ENCODE data around the gene ATP1A2.

Gene ATP1A2

GRCh38 chr1:160115545-160116282, at the start of gene ATP1A2:
Gene ATP1A2 (plus strand): TSS chr1:160115759. CDS start chr1:160115862, 103 bp downstream.
- no peak for DNase-seq (ENCODE audit: low read depth)

GRCh38 chr1:160066829-160067745, 48.5 kb upstream of the ATP1A2 start:
- DNase-seq (ENCODE audit: low read depth): no peak

DNA sequence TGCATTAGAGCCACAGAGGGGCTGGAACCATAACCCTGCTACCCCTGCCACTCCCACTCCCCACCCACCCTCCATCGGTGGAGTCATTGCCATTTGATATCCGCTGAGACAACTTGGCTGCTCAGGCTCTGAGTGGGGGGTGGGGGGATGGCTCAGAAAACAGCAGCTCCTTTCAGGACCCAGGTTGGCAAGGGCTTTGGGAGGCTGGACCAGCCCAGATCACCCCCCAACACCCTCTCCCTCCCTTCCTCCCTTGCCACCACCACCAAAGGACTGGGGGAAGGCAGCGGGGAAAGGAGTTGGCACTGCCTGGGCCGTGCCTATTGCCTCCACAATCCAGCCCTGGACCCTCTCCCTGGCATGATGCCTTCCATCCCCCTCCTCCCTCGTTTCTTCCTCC, 47.3 kb upstream of the ATP1A2 start:
- DNase-seq (ENCODE audit: low read depth): no peak

DNA sequence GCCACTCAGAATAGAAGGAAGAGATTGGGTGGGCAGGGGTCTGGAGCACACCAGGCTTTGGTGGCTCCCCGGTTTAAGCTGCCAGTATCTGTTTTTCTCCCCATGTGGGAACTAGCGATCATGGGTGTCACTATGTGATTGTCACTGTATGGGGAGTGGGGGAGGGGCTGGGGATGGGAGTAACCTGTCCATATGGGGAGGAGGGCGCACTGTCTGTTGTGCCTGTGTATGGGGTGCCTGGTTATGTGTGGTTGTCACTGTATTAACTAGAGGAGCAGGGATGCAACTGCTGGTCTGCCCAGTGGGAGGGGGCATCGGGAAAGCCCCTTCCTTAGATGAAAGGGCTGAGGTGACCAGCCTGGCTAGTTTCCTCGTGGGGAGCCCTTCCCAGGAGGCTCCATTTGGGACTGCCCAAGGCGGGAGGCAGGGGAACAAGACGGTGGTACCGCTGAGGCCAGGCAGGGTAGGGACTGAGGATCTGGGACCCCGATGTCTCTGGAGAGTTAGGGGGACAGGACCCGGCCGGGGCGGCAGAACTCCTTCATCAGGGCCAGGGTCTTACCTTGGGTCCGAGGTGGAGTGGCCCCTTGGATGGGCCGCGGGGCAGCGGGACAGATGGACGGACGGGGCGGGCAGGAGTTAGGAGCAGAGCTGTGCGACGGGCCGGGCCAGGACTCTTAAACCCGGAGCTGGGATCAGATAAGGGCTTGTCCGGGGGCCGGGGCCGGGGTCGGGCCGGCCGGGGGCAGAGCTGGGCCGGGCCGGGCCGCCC, 45.9 kb upstream of the ATP1A2 start, which contains the start of gene KCNJ10:
KCNJ10 (minus strand) TSS at position 701 of the 772 bp plus-strand sequence. CDS start 27,628 bp downstream, outside the sequence.
- DNase-seq (ENCODE audit: low read depth): no peak

DNA sequence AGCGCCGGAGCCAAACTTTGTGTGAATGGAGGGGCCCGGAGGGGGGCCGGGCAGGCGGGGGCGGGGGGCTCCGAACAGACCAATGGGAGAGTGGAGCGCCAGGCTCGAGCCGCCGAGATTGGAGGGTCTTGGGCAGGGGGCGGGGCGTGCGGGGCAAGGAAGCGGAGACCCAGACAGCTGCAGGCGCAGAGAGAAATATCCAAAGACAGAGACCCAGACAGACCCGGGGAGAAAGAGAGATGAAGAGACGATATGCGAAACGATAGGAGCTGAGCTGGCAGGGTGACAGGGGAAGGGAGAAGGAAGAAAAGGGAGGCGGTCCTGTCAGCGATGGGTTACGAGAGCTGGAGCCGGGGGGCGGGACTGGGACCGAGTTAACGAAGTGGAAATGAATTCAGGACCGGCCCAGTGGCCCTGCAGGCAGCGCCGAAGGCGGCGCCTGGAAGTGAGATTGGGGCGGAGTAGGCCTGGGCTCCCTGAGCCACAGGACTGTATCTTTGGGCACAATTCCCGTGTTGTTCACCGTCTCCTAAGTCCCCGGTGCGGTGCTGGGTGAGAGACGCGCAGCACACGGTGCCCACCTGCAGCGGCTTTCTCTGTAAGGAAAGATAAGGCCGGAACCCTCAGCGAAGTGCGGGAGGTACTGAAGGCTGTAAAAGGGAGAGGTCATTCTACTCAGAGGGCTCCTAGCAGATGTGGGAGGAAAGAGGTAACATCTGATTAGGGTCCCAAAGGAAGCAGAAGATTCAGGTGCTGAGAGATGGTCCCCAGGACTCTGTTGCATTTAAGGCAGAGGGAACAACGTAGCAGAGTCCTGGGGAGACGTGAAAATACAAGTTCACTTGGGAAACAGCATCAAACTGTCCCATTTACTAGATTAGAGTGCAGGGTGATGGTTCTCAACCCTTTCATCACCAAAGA, 45.1 kb upstream of the ATP1A2 start:
- DNase-seq (ENCODE audit: low read depth): no peak

GRCh38 chr1:160071289-160071688, 44.3 kb upstream of the ATP1A2 start:
- no peak for DNase-seq (ENCODE audit: low read depth)

DNA sequence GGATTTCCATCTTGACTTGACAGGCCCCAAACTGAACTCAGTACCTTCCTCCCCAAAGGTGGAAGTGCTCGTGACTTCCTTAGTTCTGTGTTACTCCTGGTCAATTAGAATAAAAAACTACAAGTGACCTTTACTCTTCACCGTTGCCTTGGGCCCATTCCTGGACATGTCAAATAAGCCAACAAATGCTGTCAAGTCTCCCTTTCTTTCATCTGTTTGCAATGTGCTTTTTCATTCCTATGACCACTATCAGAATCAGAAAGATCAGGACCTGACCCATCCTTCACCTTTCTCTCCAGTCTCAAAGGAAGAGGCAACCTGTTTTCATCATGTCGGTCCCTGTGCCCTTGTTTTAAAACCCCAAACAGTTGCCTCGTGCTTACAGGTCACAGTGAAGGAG, 40.7 kb upstream of the ATP1A2 start:
- no peak for DNase-seq (ENCODE audit: low read depth)

DNA sequence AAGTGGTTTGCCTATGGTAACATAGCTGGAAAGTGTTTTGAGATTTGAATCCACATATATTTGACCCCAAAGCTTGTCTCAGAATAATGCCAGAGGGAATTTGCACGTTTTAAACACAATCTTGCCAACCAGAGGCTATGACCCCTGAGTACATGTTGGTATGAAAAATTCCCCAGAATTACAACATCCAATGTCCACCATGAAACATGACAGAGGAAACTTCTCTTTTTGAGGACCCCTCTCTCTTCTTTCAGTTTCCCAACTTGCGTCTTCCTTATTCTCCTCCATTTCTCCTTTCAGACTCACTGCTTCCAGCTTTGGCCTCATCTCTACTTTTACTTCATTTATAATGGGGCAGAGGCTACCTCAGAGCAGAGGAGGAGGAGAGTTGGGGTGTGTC, 39.7 kb upstream of the ATP1A2 start:
- no peak for DNase-seq (ENCODE audit: low read depth)

DNA sequence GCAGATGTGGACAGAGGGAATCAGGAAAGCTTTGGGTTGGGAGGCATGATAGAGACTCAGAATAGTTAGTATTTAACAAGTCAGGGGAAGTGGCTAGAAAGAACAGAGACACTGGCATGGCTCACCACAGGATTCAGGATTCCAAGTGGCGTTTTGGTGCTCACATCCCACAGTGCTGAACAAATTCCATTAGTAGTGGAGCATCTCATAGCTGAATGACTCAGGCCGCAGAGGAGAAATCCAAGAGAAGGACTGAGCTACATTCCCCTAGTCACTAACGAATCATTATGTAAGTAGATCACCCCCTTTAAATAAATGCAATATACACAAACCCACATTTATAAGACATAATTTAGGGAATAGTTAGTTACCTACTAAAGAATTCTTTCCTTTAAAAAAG, 39.3 kb upstream of the ATP1A2 start:
- DNase-seq (ENCODE audit: low read depth): no peak

- DNase-seq (ENCODE audit: low read depth): no peak
Measured at GRCh38 chr1:160077486-160077885, 38.1 kb upstream of the ATP1A2 start.

DNA sequence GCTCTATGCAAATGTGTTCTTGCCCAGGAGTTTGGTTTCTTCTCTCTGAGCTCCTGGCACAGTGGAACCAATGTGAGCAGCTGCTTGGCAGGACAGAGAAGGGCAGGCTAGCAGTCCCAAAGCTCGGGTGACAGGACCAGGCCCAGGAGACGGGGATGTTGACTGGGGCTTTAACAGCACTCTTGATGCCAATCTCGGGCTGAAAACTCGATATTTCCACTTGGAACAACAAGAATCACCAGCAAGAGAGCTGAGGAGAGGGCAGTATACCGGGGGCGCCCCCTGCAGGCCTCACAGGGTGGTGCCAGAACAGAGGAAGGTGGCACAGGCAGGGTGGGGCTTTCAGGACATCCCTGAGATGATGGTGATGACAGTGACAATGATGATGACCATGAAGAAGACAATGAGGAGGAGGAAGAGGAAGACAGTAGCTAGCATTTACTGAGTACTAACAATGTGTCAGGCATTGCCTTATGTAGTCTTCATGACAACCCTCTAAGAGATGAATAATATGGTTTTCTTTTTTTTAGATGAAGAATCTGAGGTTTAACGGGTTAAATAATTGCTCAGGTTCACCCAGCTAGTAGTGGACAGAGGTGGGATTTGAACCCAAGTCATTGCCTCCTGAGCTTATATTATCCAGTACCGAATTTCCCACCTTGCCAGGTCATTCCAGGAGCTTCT, 36.9 kb upstream of the ATP1A2 start:
- no peak for DNase-seq (ENCODE audit: low read depth)

DNA sequence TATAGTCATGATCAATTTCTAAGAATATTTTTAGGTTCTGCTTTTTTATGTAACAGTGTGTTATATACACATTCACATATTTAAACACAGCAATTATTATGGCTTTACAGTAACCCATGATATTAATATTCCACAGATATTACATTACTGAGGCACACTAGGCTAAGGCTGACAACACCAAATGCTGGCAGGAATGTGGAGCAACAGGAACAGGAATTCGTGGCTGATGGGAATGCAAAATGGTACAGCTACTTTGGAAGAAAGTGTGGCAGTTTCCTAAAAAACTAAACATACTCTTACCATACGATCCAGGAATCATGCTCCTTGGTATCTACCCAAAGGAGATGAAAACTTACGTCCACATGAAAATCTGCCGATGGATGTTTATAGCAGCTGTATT, 36.1 kb upstream of the ATP1A2 start:
- DNase-seq (ENCODE audit: low read depth): no peak

GRCh38 chr1:160080381-160081100, 35.0 kb upstream of the ATP1A2 start:
- no peak for DNase-seq (ENCODE audit: low read depth)

DNA sequence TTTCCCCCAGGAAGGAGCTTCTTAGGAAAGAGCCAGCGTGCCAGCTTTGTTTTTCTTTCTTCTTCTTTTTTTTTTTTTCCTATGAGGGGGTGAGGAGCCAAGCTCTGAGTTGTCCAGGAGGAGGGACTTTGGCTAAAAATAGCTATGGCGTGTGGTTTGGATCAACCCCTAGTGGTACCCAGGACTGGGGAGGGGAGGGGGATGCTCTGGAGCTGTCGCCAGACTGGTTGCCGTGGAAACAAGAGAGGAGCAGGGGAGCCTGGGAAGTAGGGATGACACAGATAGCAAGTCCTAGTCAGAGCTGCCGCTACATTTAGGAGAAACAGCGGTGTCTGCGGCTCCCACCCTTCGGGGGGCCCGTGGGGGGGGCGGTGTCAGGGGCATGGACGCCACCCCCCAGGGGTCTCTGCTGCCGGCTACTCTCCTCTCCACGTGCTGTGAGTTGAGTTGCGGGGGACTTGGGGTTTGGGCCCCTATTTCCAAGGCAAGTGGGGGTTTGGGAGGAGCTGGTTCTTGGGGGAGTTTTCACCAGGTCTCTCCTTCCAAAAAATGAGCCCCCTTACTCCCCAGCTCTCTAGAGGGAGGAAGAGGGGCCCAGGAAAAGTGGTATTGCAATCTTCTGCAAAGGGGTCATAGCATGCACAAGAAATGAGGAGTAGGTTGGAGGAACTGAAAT, 34.2 kb upstream of the ATP1A2 start, which contains the start of gene KCNJ9:
KCNJ9 (plus strand) TSS at position 278 of the 676 bp plus-strand sequence. CDS start 2,493 bp downstream, outside the sequence.
- no peak for DNase-seq (ENCODE audit: low read depth)

DNA sequence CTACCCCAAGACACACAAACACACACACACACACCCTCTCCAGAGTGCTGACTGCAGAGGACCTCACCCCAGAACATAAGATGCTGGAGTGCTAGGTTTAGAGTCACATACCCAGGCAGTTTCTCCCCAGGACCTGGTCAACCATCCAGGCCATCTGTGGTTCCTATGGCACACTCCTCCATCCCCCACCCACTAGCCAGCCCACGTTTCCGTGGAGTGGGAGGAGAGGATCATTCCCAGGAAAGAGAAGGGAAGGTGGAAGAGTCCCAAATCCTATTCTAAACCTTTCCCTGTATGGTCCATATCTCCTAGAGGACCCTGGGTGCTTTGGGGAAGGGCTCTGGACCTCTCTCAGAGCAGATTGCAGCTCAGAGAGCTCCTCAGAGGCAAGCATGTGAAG, 33.1 kb upstream of the ATP1A2 start:
- DNase-seq (ENCODE audit: low read depth): no peak

DNA sequence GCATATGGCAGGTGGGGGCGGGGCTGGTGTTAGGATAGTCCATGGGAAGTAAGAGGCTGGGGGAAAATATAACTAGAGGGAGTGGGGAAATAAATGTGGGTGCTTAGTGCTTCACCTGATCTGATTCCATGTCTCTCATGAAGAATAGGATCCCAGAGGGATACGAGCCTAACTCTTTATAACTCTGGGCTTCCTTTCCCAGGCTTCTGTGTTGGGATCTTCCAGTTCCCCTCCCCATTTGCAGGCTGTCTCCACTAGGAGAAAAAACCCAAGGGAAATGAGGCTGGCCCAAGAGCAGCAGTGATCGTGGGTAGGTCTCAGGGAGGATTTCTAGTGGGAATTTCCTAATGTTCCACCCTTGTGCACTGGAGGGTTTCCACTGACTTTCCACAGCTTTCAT, 32.6 kb upstream of the ATP1A2 start:
- DNase-seq (ENCODE audit: low read depth): no peak

GRCh38 chr1:160083968-160084770, 31.4 kb upstream of the ATP1A2 start:
- DNase-seq (ENCODE audit: low read depth): no peak

DNA sequence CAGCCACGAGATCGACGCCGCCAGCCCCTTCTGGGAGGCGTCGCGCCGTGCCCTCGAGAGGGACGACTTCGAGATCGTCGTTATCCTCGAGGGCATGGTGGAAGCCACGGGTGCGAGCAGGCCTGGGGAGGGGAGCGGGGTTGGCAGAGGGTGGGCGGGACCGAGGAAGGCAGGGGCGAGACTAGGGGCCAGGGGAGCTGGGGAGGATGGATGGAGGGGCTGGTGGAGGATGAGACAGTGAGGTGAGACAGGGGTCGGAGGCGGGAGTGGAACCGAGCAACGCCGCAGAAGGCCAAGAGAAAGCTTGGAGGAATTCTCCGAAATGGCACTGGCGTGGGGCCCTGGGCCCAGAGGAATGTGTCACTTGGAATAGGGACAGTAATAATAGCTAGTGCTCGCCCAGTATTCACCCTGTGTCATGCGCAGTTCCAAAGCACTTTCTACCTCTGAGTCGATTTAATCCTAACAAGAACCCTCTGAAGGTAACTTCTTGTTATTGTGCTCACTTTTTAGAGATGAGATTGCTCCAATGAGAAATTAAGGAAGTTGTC, 30.7 kb upstream of the ATP1A2 start:
- DNase-seq (ENCODE audit: low read depth): no peak

Data from HS-27A (cell line).